Daoy (cell line): ENCODE results near the gene PRAMEF10. TPM values are rescaled to one million over a fixed set of nuclear protein-coding genes. Genes with fewer than 3 reads are reported as not detected.
"Not testable (repeated sequence)": the region's sequence is repeated elsewhere in the genome, so short reads cannot be mapped to it uniquely, and the experiment has no call there.

ENCODE experiments used
- DNase-seq: peaks from one replicate; pipeline ENCODE4 v3.0.0-alpha.2; 2015; ENCODE audit warnings: low read depth
- total RNA-seq: library from RNA; depleted of rRNA; stranded (reverse); fragments of >200 nt; shearing (Covaris generic); gene quantifications from 2 replicates; pipeline ENCODE4 v1.2.3, GENCODE V29; 2014; rRNA removed

The PRAMEF10 gene, protein sequence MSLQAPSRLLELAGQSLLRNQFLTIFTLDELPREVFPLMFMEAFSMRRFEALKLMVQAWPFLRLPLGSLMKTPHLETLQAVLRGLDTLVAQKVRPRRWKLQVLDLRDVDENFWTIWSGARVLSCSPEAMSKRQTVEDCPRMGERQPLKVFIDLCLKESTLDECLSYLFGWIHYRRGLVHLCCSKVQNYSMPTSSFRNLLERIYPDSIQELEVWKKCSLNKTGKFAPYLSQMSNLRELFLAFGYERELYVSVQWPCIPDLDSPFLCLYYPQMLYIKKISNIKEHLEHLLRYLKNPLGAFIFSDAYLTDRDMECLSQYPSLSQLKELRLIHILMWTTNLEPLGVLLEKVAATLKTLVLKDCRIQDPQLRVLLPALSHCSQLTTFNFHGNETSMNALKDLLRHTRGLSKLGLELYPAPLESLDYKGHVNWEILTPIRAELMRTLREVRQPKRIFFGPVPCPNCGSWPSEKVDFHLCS
- not detected in 2 replicates for total RNA-seq

DNA sequence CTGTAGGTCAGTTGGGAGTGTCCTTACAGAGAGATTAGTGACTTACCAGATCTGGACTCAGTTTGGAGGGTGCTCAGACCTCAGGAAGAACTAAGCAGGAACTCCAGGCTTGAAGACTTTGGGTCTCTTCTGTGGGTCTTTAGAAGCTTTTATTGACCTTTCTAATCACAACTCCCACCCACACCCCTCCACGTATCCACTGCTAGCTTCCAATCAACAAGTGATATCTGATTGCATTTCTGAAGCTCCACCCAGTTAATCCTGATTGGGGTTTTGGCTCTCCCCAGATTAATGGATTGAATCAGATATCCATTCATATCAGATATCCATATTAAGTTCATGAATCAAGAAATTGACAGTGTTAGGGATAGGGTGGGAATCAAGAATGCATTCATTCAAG is at the start of gene PRAMEF10:
TSS of gene PRAMEF10 (minus strand) at position 101 of the 400 bp plus-strand sequence. CDS start 2,423 bp downstream, outside the sequence.
- not testable (repeated sequence) for DNase-seq

DNA sequence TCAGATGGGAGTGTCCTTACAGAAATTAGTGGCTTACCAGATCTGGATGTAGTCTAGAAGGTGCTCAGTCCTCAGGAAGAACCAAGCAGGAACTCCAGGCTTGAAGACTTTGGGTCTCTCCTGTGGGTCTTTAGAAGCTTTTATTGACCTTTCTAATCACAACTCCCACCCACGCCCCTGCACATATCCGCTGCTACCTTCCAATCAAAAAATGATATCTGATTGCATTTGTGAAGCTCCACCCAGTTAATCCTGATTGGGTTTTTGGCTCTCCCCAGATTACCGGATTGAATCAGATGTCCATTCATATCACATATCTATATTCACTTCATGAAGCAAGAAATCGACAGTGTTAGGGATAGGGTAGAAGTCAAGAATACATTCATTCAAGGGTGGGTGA is 49.4 kb upstream of the PRAMEF10 start, which contains the start of gene PRAMEF6:
TSS of gene PRAMEF6 (minus strand) at position 101 of the 400 bp plus-strand sequence. CDS start 5,062 bp downstream, outside the sequence.
- DNase-seq = not testable (repeated sequence)

DNA sequence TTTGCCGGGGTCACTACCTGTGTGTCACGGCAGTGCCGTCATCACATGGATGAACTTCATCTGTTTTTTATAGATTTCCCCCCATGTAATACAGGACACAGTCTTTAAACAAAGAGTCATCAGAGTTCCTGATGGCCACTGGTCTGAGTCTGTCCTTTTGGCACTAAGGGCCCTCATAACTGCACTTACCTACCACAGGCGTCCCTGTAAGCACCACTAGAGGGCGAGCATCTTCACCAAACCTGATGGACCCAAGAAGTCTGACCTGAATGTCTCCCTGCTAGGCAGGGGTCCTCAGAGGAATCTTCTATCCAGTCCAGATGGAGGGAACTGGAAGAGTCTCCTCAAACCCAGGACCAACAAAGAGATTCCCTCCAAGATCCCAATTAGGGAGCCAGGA is 26.3 kb upstream of the PRAMEF10 start:
- not testable (repeated sequence) for DNase-seq

DNA sequence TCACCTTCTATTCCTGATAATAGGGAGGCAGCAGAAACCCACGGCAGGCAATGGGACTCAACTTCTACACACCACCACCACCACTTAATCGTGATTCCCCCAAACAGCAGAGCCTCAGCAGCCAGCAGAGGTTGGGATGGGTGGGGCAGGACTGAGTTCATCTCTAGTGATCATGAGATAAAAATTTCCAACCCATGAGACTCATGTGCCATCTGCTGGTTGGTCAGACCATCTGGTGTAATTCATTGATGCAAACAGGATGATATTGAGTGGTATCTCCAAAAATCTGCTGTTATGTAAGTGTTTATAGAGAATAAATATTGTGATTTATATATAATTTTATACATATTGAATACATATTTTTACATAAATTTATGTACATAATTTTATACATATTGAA is 23.7 kb upstream of the PRAMEF10 start:
- DNase-seq = not testable (repeated sequence)

DNA sequence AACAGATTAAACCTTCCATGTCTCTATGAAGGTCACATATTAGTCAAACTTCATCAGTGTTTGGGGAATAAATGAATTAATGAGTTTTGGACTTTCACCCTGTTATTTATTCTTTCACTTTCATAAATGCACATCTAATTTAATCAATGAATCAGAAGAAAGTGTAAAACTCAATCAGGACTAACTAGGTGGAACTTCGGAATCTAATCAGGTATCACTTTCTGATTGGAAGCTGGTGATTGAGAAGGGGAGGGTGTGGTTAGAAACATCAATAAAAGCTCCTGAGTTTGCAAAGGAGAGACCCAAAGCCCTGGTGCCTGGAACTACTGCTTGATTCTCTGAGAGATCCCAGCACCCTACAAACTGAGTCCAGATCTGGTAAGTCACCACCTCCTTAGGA is 18.2 kb upstream of the PRAMEF10 start, which contains the start of gene PRAMEF7:
TSS of gene PRAMEF7 (plus strand) at position 301 of the 400 bp plus-strand sequence. CDS start 1,083 bp downstream, outside the sequence.
- DNase-seq = not testable (repeated sequence)

DNA sequence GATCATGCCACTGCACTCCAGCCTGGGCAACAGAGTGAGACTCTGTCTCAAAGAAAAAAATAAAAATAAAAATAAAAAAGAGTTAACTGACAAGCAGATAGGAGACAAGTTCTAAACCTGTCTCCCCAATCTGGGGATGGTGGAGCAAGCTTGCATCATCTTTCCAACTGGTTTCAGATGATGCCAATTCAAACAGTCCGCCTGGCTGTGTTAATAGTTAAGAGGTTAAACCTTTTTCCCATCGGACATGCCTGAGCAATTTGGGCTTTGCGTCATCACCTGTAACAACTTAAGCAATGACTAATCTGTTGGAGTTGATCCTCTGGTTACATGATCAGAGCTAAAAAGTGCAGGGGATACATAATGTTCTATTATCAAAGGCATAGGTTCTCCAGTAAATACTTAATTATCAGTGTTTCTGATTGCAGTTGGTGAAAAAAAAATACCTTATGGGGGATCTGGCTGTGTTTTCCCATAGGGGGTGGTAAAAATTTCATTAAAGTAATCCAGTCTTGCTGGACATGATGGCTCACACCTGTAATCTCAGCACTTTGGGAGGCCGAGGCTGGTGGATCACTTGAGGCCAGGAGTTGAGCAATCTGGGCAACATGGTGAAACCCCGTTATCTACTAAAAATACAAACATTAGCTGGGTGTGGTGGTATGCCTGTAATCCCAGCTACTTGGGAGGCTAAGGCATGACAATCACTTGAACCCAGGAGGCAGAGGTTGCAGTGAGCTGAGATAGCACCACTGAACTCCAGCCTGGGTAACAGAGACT is 5.9 kb upstream of the PRAMEF10 start:
- DNase-seq = not testable (repeated sequence)

DNA sequence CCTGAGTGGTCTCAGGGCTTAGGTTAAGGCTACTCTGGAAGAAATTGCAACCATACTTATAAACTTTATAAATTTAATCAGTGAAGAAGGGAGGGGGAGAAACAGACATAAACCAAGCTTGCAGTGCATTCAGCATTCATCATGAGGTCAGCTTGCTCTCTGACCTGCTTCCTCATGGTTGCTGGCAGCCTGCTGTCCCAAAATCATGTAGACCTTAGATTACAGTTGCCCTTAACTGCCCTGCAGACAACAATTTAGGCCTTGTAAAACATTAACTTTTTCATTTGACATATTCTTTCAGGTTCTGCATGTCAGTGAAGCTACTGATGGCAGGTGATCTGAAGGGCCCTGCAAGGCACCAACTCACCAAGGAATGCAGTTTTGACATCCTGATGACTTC is 1.1 kb upstream of the PRAMEF10 start:
- DNase-seq = not testable (repeated sequence)

DNA sequence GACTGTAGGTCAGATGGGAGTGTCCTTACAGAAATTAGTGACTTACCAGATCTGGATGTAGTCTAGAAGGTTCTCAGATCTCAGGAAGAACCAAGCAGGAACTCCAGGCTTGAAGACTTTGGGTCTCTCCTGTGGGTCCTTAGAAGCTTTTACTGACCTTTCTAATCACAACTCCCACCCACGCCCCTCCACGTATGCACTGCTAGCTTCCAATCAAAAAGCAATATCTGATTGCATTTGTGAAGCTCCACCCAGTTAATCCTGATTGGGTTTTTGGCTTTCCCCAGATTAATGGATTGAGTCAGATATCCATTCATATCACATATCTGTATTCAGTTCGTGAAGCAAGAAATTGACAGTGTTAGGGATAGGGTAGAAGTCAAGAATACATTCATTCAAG is 12.0 kb downstream of the PRAMEF10 start, which contains the start of gene PRAMEF4:
TSS of gene PRAMEF4 (minus strand) at position 101 of the 400 bp plus-strand sequence. CDS start 2,807 bp downstream, outside the sequence.
- not testable (repeated sequence) for DNase-seq

DNA sequence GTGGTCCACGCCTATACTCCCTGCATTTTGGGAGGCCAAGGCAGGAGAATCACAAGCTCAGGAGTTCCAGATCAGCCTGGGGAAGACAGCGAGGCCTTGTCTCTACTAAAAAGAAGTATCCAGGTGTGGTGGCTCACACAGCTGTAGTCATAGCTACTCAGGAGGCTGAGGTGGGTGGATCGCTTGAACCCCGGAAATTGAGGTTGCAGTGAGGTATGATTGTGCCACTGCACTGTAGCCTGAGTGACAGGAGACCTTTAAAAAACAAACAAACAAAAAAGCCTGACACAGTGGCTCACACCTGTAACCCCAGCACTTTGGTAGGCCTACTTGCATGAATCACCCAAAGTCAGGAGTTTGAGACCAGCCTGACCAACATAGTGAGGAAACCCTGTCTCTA is 19.6 kb downstream of the PRAMEF10 start:
- not testable (repeated sequence) for DNase-seq

DNA sequence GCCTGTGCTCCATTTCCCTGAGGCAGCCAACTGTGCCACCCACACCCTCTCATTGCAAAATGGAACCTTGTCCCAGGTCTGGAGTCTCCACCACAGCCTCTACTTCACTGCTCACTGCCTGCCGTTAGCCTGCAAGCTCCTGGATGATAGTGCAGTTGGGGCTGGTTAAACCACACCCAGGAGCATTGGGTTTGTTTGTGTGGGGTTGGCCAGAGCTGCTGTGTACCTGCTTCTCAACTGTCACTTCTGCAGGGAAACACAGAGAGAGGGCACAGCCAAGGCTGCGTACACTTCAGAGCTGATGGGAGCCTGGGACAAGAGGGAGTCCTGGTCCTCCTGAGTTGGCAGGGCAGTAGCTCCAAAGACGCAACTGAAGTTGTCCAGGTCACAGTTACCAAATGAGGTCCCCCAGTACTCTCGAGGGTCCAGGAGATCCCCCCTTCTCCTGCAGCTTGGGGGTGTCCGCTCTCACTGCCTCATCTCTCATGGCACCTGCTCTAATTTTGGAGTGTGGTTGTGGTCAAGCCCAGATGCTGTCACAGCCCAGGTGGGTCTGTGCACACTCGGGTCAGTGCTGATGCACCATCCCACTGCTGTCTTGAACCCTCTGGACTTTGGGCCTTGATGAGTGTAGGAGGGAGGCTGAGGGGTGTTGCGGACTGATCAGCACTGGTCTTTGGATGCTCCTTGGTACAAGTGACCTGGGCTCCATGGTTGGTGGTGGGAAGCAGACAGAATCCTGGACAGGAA is 34.8 kb downstream of the PRAMEF10 start:
- DNase-seq = not testable (repeated sequence)

DNA sequence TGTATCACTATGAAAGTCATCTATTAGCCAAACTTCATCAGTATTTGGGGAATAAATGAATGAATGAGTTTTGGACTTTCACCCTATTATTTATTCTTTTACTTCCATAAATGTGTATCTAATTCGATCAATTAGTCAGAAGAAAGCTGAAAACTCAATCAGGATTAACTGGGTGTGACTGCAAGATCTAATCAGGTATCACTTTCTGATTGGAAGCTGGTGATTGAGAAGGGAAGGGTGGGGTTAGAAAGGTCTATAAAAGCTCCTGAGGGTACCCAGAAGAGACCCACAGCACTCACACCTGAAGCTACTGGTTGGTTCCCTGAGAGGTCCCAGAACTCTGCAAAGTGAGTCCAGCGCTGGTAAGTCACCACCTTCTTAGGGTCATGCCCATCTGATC is 41.3 kb downstream of the PRAMEF10 start, which contains the start of gene PRAMEF2:
TSS of gene PRAMEF2 (plus strand) at position 301 of the 400 bp plus-strand sequence. CDS start 1,924 bp downstream, outside the sequence.
- DNase-seq = not testable (repeated sequence)

DNA sequence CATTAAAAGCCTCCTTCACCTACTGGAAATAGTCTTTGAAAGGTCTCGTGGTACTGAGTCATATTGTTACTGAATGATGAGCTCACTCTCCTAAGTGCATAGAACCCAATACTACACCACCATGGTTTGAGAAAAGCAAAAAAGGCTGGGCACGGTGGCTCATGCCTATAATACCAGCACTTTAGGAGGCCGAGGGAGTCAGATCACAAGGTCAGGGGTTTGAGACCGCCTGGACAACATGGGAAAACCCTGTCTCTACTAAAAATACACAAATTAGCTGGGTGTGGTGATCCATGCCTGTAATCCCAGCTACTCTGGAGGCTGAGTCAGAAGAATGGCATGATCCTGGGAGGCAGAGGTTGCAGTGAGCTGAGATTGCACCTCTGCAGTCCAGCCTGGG is 46.3 kb downstream of the PRAMEF10 start:
- DNase-seq = peak; percentile 47

DNA sequence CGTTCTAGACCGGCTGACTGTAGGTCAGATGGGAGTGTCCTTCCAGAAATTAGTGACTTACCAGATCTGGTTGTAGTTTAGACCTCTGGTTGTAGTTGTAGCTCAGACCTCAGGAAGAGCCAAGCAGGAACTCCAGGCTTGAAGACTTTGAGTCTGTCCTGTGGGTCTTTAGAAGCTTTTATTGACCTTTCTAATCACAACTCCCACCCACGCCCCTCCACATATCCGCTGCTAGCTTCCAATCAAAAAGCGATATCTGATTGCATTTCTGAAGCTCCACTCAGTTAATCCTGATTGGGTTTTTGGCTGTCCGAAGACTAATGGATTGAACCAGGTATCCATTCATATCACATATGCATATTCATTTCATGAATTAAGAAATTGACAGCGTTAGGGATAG is 49.5 kb downstream of the PRAMEF10 start, which contains the start of gene HNRNPCL1:
TSS of gene HNRNPCL1 (minus strand) at position 101 of the 400 bp plus-strand sequence. CDS start 431 bp downstream, outside the sequence.
- DNase-seq = not testable (repeated sequence)

Other genes starting within 250 kb of the PRAMEF10 start
- not detected in 2 replicates for gene AADACL3, start 182.2 kb downstream of the PRAMEF10 start, total RNA-seq
- gene CFAP107, start 152.1 kb downstream of the PRAMEF10 start, total RNA-seq = not detected in 2 replicates
- not detected in 2 replicates for gene PRAMEF12, start 124.5 kb downstream of the PRAMEF10 start, total RNA-seq
- not detected in 2 replicates for gene PRAMEF1, start 106.9 kb downstream of the PRAMEF10 start, total RNA-seq
- gene PRAMEF11, start 66.9 kb downstream of the PRAMEF10 start, total RNA-seq = not detected in 2 replicates
- gene HNRNPCL1, start 49.5 kb downstream of the PRAMEF10 start, total RNA-seq = not detected in 2 replicates
- gene PRAMEF2, start 41.2 kb downstream of the PRAMEF10 start, total RNA-seq = not detected in 2 replicates
- gene PRAMEF4, start 12.1 kb downstream of the PRAMEF10 start, total RNA-seq = not detected in 2 replicates
- gene PRAMEF7, start 18.3 kb upstream of the PRAMEF10 start, total RNA-seq = not detected in 2 replicates
- gene PRAMEF6, start 49.3 kb upstream of the PRAMEF10 start, total RNA-seq = not detected in 2 replicates
- not detected in 2 replicates for gene PRAMEF27, start 158.3 kb upstream of the PRAMEF10 start, total RNA-seq
- gene HNRNPCL3, start 162.5 kb upstream of the PRAMEF10 start, total RNA-seq = not detected in 2 replicates
- not detected in 2 replicates for gene PRAMEF25, start 172.5 kb upstream of the PRAMEF10 start, total RNA-seq
- gene HNRNPCL2, start 218.6 kb upstream of the PRAMEF10 start, total RNA-seq = not detected in 2 replicates